Measurements from ENCODE around the gene IL1RAPL1. TPM values are rescaled to one million over a fixed set of nuclear protein-coding genes. Genes with fewer than 3 reads are reported as not detected.

IL1RAPL1 gene
- total RNA-seq, 2 experiments from 2014 or later = not detected

- Mint-ChIP-seq H3K4me1 (no peaks in the 10 kb centered on the region), H3K36me3 (no peaks in the 10 kb centered on the region), H3K27me3 (no peaks in the 10 kb centered on the region), H3K9me3 (peaks cover 4% of the 10 kb centered on the region), H3K27ac (no peak overlapping the region), H3K4me3 (no peak overlapping the region)
- DNase-seq = no peak
Observed at GRCh38 chrX:29506729-29507128, 919.5 kb downstream of the IL1RAPL1 start.

GRCh38 chrX:29518100-29518499 lies 930.9 kb downstream of the IL1RAPL1 start:
- DNase-seq = no peak
- Mint-ChIP-seq H3K4me3 (no peak overlapping the region), H3K4me1 (no peaks in the 10 kb centered on the region), H3K36me3 (no peaks in the 10 kb centered on the region), H3K9me3 (peaks cover 1% of the 10 kb centered on the region), H3K27ac (no peak overlapping the region), H3K27me3 (no peaks in the 10 kb centered on the region)

DNA sequence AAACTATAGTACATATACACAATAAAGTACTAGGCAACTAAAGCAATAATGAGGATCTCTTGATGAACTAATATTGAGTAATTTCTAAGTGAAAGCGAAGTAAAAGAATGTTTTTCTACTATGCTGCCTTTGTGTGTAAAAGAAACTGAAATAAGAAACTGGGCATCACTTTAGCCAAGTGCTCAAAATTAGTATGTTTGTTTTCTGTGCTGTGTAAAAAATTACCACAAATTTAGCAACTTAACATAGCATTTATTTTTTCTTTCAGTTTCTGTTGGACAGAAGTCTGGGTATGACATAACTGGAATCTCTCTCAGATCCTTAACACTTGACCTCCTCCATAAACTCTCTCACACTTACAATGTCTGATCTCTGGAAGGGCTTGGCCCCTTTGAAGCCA lies 941.0 kb downstream of the IL1RAPL1 start:
- Mint-ChIP-seq H3K4me1 (no peaks in the 10 kb centered on the region), H3K4me3 (no peak overlapping the region), H3K9me3 (peaks cover 1% of the 10 kb centered on the region), H3K27ac (no peak overlapping the region), H3K36me3 (no peaks in the 10 kb centered on the region), H3K27me3 (no peaks in the 10 kb centered on the region)
- no peak for DNase-seq

GRCh38 chrX:29530501-29530900 lies 943.3 kb downstream of the IL1RAPL1 start:
- H3K27ac Mint-ChIP-seq = no peak overlapping the region
- H3K27me3 Mint-ChIP-seq = no peaks in the 10 kb centered on the region
- no peaks in the 10 kb centered on the region for H3K4me1 Mint-ChIP-seq
- H3K36me3 Mint-ChIP-seq = no peaks in the 10 kb centered on the region
- no peak for DNase-seq
- no peak overlapping the region for H3K4me3 Mint-ChIP-seq
- H3K9me3 Mint-ChIP-seq = peaks cover 1% of the 10 kb centered on the region

- no peaks in the 10 kb centered on the region for H3K27me3 Mint-ChIP-seq
- H3K4me3 Mint-ChIP-seq = no peak overlapping the region
Observed at GRCh38 chrX:29531336-29531735, 944.1 kb downstream of the IL1RAPL1 start.

DNA sequence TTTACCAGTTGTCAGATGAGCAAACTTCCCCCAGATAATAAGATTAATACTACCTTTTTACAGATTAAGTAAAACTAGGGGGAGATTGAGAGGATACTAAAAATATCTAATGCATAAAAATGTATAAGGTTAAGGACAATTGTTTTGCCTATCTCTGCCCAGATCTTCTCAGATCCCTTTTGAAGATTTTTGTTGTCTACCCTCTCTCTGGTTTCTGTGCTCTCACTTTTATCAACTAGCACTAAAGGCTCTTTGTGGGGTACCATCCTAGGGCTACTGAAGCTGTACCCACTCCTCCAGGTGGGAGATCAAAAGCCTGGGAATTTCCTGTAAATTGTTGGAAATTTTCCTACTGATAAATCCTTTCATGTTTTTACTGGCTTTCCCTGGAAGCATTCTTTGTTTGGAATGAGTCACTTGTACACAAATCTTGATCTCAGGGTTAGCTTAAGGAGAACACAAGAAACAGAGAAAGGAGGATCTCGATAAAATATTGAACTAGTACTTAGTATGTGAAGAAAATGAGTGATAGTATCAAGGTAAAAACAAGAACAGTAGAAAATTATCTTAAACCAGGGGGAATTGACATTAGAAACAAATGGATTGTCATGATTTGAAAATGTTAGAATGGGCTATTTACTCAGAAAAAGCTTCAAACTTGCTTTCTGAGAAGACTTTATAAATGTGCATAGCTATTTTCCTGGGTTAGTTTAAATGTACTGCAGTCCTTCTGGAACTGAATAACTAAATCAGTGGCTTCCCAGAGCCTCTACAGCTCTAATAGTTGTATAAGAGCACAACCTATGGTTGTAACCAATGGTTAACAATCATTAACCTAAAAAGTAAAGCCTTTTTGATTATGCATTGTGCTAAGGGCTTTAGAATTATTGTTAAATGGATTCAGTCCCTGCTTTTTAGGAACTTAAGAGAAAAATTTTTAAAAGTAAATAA lies 948.2 kb downstream of the IL1RAPL1 start:
- no peak for DNase-seq
- Mint-ChIP-seq H3K27me3 (no peaks in the 10 kb centered on the region), H3K4me1 (no peaks in the 10 kb centered on the region), H3K36me3 (no peaks in the 10 kb centered on the region), H3K9me3 (no peaks in the 10 kb centered on the region), H3K27ac (no peak overlapping the region), H3K4me3 (no peak overlapping the region)

More at GRCh38 chrX:29531336-29531735, 944.1 kb downstream of the IL1RAPL1 start:
- Mint-ChIP-seq H3K4me1 (no peaks in the 10 kb centered on the region), H3K36me3 (no peaks in the 10 kb centered on the region), H3K9me3 (no peaks in the 10 kb centered on the region), H3K27ac (no peak overlapping the region)
- DNase-seq = no peak

GRCh38 chrX:29541038-29541437 lies 953.8 kb downstream of the IL1RAPL1 start:
- no peak for DNase-seq
- no peaks in the 10 kb centered on the region for H3K36me3 Mint-ChIP-seq
- H3K9me3 Mint-ChIP-seq = no peaks in the 10 kb centered on the region
- H3K27me3 Mint-ChIP-seq = no peaks in the 10 kb centered on the region
- no peaks in the 10 kb centered on the region for H3K4me1 Mint-ChIP-seq
- no peak overlapping the region for H3K4me3 Mint-ChIP-seq
- no peak overlapping the region for H3K27ac Mint-ChIP-seq

- Mint-ChIP-seq H3K9me3 (no peaks in the 10 kb centered on the region), H3K27ac (no peak overlapping the region), H3K4me1 (no peaks in the 10 kb centered on the region), H3K27me3 (no peaks in the 10 kb centered on the region), H3K4me3 (no peak overlapping the region), H3K36me3 (no peaks in the 10 kb centered on the region)
- DNase-seq = no peak
Observed at GRCh38 chrX:29542152-29542551, 954.9 kb downstream of the IL1RAPL1 start.

GRCh38 chrX:29545878-29546277 lies 958.6 kb downstream of the IL1RAPL1 start:
- DNase-seq = no peak
- Mint-ChIP-seq H3K27me3 (no peaks in the 10 kb centered on the region), H3K36me3 (no peaks in the 10 kb centered on the region), H3K4me3 (no peak overlapping the region), H3K4me1 (no peaks in the 10 kb centered on the region), H3K27ac (no peak overlapping the region), H3K9me3 (no peaks in the 10 kb centered on the region)

- DNase-seq = no peak
- Mint-ChIP-seq H3K4me3 (no peak overlapping the region), H3K27ac (no peak overlapping the region), H3K27me3 (no peaks in the 10 kb centered on the region), H3K9me3 (no peaks in the 10 kb centered on the region), H3K36me3 (no peaks in the 10 kb centered on the region), H3K4me1 (no peaks in the 10 kb centered on the region)
Observed at GRCh38 chrX:29547877-29548276, 960.6 kb downstream of the IL1RAPL1 start.

DNA sequence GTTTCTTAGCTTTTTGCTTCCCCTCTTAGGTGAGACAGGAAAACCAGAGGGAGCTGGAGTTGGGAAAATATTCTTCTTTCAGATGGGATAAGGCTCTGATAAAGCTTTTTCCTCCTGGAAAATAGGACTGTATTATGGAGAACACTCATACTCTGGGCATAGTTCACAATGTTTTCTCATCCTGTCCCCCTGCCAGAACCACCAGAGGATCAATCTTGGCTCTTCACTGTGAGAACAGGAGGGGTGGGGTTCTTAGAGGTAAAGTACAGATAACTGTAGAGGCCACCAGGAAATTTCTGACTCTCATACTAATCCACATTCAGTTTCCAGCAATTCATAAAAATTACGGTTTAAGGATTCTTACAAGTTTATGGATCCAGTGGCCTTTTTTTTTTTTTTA lies 966.3 kb downstream of the IL1RAPL1 start:
- Mint-ChIP-seq H3K4me1 (no peaks in the 10 kb centered on the region), H3K27ac (no peak overlapping the region), H3K4me3 (no peak overlapping the region), H3K9me3 (no peaks in the 10 kb centered on the region), H3K36me3 (no peaks in the 10 kb centered on the region), H3K27me3 (no peaks in the 10 kb centered on the region)
- no peak for DNase-seq

- no peaks in the 10 kb centered on the region for H3K27me3 Mint-ChIP-seq
- no peaks in the 10 kb centered on the region for H3K36me3 Mint-ChIP-seq
- DNase-seq = no peak
- no peaks in the 10 kb centered on the region for H3K4me1 Mint-ChIP-seq
- no peak overlapping the region for H3K4me3 Mint-ChIP-seq
- H3K27ac Mint-ChIP-seq = no peak overlapping the region
- peaks cover 4% of the 10 kb centered on the region for H3K9me3 Mint-ChIP-seq
Observed at GRCh38 chrX:29555465-29556091, 968.3 kb downstream of the IL1RAPL1 start.

GRCh38 chrX:29560065-29560464 lies 972.8 kb downstream of the IL1RAPL1 start:
- Mint-ChIP-seq H3K9me3 (peaks cover 4% of the 10 kb centered on the region), H3K27ac (no peak overlapping the region), H3K36me3 (no peaks in the 10 kb centered on the region), H3K4me3 (no peak overlapping the region), H3K27me3 (no peaks in the 10 kb centered on the region), H3K4me1 (no peaks in the 10 kb centered on the region)
- DNase-seq = no peak

GRCh38 chrX:29561417-29561816 lies 974.2 kb downstream of the IL1RAPL1 start:
- no peak for DNase-seq
- H3K27me3 Mint-ChIP-seq = no peaks in the 10 kb centered on the region
- no peaks in the 10 kb centered on the region for H3K4me1 Mint-ChIP-seq
- no peak overlapping the region for H3K4me3 Mint-ChIP-seq
- H3K27ac Mint-ChIP-seq = no peak overlapping the region
- H3K36me3 Mint-ChIP-seq = no peaks in the 10 kb centered on the region
- peaks cover 4% of the 10 kb centered on the region for H3K9me3 Mint-ChIP-seq

GRCh38 chrX:29580560-29580959 lies 993.3 kb downstream of the IL1RAPL1 start:
- Mint-ChIP-seq H3K9me3 (no peaks in the 10 kb centered on the region), H3K4me3 (no peak overlapping the region), H3K27me3 (no peaks in the 10 kb centered on the region), H3K36me3 (no peaks in the 10 kb centered on the region), H3K4me1 (no peaks in the 10 kb centered on the region), H3K27ac (no peak overlapping the region)
- no peak for DNase-seq

- Mint-ChIP-seq H3K4me1 (no peaks in the 10 kb centered on the region), H3K9me3 (no peaks in the 10 kb centered on the region), H3K36me3 (no peaks in the 10 kb centered on the region), H3K27me3 (no peaks in the 10 kb centered on the region), H3K27ac (no peak overlapping the region), H3K4me3 (no peak overlapping the region)
- no peak for DNase-seq
Observed at GRCh38 chrX:29581223-29581622, 994.0 kb downstream of the IL1RAPL1 start.

Measured in activated naive CD8-positive, alpha-beta T cell treated with anti-CD3 and anti-CD28 coated beads for 36 hours (primary cell).